ENCODE measurements around the gene SIDT1. TPM values are rescaled to one million over a fixed set of nuclear protein-coding genes. Genes with fewer than 3 reads are reported as not detected.

SIDT1 gene
- total and polyA plus RNA-seq, 3 donors from 2014 or later: 5.0 to 8.6 (median 5.9) TPM

- Histone ChIP-seq H3K9me3 (no peaks in the 10 kb centered on the region), H3K36me3 (ENCODE audit: low read depth, missing control alignments) (no peaks in the 10 kb centered on the region), H3K27ac (no peak overlapping the region), H3K27me3 (no peaks in the 10 kb centered on the region), H3K4me3 (no peak overlapping the region), H3K4me1 (no peaks in the 10 kb centered on the region)
- DNase-seq: no peak
- no peak for TF ChIP-seq POLR2A (IDR thresholded peaks at IDR 0.05)
- no peak for TF ChIP-seq CTCF (IDR thresholded peaks at IDR 0.05)
- intact Hi-C loops (cut with DNase I; ENCODE audit: low total_unique reads): no loop called here
These were observed 25.0 kb downstream of the SIDT1 start for GRCh38 chr3:113557374-113557773.

- Histone ChIP-seq H3K27me3 (no peaks in the 10 kb centered on the region), H3K4me3 (no peak overlapping the region), H3K27ac (no peak overlapping the region), H3K4me1 (no peaks in the 10 kb centered on the region), H3K9me3 (no peaks in the 10 kb centered on the region), H3K36me3 (ENCODE audit: low read depth, missing control alignments) (no peaks in the 10 kb centered on the region)
- intact Hi-C loops (cut with DNase I; ENCODE audit: low total_unique reads): no loop called here
- TF ChIP-seq POLR2A (IDR thresholded peaks at IDR 0.05) (no peak), CTCF (IDR thresholded peaks at IDR 0.05) (no peak)
- DNase-seq: no peak
These were observed 26.7 kb downstream of the SIDT1 start for GRCh38 chr3:113559009-113559408.

- no peak for TF ChIP-seq CTCF (IDR thresholded peaks at IDR 0.05)
- TF ChIP-seq POLR2A (IDR thresholded peaks at IDR 0.05): no peak
These were observed 27.9 kb downstream of the SIDT1 start for GRCh38 chr3:113560271-113560670.

GRCh38 chr3:113560831-113561623 is 28.7 kb downstream of the SIDT1 start:
- no peak for TF ChIP-seq POLR2A (IDR thresholded peaks at IDR 0.05)
- no peak for TF ChIP-seq CTCF (IDR thresholded peaks at IDR 0.05)
- Histone ChIP-seq H3K4me3 (no peak overlapping the region), H3K4me1 (no peaks in the 10 kb centered on the region), H3K9me3 (no peaks in the 10 kb centered on the region), H3K36me3 (ENCODE audit: low read depth, missing control alignments) (no peaks in the 10 kb centered on the region), H3K27ac (no peak overlapping the region), H3K27me3 (no peaks in the 10 kb centered on the region)
- DNase-seq: no peak
- WGBS, 2 donors: 91 to 97% methylated on average over 4 of the region's 4 CpGs
- intact Hi-C loops (cut with DNase I; ENCODE audit: low total_unique reads): no loop called here

More at GRCh38 chr3:113560271-113560670, 27.9 kb downstream of the SIDT1 start:
- H3K27me3 ChIP-seq: no peaks in the 10 kb centered on the region
- H3K4me3 ChIP-seq: no peak overlapping the region
- H3K36me3 ChIP-seq (ENCODE audit: low read depth, missing control alignments): no peaks in the 10 kb centered on the region
- intact Hi-C loops (cut with DNase I; ENCODE audit: low total_unique reads): no loop called here
- H3K4me1 ChIP-seq: no peaks in the 10 kb centered on the region
- WGBS, 2 donors: 67 to 82% methylated on average over 5 to 6 of the region's 6 CpGs
- H3K9me3 ChIP-seq: no peaks in the 10 kb centered on the region
- DNase-seq: no peak
- H3K27ac ChIP-seq: no peak overlapping the region

GRCh38 chr3:113565555-113565954 is 33.2 kb downstream of the SIDT1 start:
- no peak for DNase-seq
- H3K9me3 ChIP-seq: no peaks in the 10 kb centered on the region
- intact Hi-C loops (cut with DNase I; ENCODE audit: low total_unique reads): no loop called here
- 81 to 87% methylated on average over 1 of the region's 1 CpG for WGBS, 2 donors
- no peaks in the 10 kb centered on the region for H3K4me1 ChIP-seq
- no peaks in the 10 kb centered on the region for H3K27me3 ChIP-seq
- H3K27ac ChIP-seq: no peak overlapping the region
- H3K36me3 ChIP-seq (ENCODE audit: low read depth, missing control alignments): no peaks in the 10 kb centered on the region
- no peak overlapping the region for H3K4me3 ChIP-seq
- no peak for TF ChIP-seq CTCF (IDR thresholded peaks at IDR 0.05)
- TF ChIP-seq POLR2A (IDR thresholded peaks at IDR 0.05): no peak
